Activated T-helper 1 cell treated with Interleukin-2 at 50 U/mL for 16 hours (primary cell): ENCODE data around the gene WWC1.

Experiments used
- DNase-seq: peaks from one replicate; pipeline ENCODE4 v3.0.0-alpha.2; 2020; ENCODE audit warnings: low read depth

The WWC1 gene

DNA sequence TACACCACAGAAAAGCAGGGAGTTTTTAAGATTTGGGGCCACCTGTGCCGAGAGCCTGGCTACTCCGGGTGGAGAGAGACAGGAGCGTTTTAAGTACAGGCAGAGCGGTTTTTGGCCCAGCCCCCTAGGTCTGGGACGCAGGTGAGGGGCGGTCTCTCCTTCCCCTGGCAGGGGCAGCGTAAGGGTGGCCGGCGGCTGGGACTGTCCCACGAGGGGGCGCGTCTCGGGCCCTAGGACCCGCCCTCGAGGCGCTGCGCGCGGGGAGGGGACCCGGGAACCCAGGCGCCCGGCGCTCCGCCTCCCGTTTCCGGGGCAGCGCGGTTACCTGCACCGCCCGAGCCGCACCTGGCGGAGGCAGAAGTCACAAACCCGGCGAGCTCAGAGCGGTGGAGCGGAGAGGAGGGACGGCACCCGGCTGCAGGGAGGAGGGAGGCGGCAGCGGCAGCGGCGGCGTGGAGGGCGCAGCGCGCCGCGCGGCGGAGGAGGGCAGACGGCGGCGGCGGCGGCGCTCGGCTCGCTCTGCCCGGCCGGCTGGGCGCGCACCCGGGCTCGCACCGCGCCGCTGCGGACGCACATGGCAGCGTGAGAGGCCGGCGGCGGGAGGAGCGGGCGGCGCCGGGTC is at the start of gene WWC1:
WWC1 (plus strand) TSS at position 304 of the 622 bp plus-strand sequence. CDS start 508 bp downstream, outside the sequence.
- peak; percentile 71 for DNase-seq

DNA sequence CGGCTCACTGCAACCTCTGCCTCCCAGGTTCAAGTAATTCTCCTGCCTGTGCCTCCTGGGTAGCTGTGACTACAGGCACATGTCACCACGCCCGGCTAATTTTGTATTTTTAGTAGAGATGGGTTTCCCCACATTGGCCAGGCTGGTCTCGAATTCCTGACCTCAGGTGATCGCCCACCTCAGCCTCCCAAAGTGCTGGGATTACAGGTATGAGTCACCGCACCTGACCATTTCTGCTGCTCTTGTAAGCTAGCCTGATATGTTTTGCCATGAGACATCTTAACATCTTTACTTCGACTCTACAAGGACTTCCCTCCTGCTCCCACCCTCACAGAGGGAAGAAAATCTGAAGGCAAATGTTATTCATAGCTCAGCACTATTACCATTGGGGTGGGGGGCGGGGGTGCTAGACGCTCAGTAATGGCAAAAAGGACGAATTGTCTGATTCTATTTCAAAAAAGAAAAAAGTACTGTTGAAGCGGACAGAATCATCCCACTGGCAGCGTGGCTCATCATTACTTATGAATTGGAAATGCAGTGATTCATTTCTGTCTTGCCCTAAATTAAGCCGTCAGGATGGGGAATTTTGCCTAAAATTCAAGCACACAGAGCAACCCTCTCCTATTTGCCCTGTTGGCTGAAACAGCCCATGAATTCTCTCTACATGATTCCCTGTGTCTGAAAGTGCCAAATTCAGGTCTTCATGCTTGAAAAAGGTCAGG is 46.4 kb upstream of the WWC1 start:
- DNase-seq, result no peak

DNA sequence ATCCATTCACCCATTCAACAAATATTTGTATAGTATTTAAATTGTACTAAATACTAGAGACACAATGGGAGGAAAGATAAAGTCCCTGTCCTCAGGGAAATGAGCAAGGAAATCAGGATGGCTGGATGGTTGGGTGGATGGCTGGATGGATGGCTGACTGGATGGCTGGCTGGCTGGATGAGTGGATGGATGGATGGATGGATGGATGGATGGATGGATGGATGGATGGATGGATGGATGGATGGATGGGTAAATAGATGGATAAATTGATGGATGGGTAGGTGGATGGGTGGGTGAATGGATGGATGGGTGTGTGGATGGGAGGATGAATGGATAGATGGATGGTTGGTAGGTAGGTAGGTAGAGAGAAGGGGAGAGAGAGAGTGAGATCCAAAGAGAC is 41.5 kb upstream of the WWC1 start:
- no peak for DNase-seq

DNA sequence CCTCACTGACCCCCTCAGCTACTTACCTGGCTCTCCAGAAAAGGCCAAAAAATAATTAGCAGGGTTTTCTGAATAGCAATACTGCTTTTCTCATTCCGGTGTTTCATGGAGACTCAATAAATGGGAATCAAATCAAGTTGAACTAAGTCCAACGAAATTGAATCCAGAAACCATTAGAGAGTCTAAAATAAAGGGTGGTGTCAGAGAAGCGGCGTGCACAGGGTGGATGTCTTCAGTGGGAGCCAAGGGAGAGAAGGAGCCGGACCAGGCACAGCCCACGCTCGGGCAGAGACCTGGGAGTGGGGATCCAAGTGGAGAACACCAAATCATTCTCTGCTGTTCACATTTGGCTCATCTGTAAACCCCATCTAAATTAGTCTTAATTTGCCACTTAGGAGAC is 40.2 kb upstream of the WWC1 start:
- DNase-seq, result no peak

DNA sequence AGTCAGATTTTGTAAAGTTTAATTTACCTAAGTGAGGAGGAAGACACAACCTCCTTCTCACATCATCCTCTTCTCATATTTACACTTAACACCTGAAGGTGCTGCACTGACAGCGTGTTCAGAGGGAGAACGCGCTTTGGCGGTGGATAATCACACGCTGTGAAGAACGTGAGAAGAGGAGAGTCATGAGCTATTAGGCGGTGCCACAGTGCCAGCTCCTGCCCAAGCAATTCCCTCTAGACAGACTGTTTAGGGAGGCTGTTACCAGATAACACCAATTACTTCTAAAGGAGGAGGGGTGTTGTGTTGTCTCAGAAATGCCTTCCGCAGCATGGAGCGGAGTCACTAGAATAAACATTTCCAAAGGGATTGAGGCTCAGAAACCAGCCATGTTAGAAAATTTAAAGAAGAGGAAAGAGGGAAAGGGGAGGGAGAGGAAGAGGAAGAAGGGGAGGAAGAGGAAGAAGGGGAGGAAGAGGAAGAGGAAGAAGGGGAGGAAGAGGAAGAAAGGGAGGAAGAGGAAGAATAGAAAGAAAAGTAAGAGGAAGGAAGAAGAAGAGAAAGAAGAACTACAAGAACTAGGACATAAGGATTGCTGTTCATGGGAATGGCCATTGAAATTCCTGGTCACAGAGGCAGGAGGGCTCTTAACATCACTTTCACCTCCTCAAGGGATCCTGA is 37.3 kb upstream of the WWC1 start:
- no peak for DNase-seq

DNA sequence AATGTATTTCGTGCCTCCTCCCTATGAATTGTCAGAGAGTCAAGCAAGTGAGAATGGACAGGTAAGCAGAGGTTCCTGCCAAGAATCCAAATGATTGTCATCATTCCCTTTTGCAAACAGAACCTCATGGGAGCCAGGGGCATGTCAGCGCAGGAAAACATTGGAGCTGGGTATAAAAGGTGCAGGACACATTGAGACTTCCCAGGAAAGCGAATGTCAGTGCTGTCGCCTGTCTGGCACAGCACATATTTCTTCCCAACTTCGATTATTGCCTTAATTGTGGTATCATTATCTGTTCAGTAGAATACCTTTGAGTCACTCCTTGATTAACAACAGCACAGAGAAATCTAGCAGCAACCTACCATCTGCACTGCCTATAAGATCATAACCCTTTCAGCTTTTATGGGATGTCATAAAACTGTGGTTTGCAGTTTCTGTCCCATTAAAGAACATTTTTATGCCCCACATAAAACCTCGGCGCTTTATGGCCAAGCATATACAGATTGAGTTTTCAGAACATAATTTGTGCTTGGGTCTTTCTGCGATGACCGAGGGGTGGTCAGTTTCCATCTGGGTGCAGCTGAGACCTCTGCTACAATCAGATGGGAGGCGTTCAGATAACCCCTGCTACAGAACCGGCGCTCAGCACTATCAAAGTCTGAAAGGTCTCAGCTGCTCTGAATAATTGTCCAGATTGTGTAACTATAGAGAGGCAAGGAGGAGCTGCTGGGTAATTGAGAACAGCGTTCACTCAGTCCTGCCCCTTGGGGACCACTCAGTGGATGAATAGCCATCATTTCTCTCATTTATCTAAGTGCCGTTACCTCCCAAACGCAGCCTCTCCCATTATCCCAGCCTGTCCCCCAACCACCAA is 30.9 kb upstream of the WWC1 start:
- DNase-seq, result no peak

DNA sequence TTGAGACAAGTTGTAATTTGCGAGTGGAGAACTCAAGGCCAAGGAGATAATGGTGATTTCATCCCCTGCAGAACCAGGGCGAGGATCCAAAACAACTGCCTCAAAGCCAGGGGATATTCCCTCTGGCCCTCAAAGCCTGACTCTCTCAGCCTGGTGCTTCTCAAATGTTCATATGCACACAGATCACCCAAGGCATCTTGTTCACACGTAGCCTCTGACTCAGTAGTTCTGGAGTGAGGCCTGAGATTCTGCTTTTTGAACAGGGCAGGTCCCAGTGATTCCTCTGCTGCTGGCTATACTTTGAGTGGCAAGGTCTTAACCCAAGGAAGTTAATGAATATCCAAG is 30.2 kb upstream of the WWC1 start:
- DNase-seq, result no peak

DNA sequence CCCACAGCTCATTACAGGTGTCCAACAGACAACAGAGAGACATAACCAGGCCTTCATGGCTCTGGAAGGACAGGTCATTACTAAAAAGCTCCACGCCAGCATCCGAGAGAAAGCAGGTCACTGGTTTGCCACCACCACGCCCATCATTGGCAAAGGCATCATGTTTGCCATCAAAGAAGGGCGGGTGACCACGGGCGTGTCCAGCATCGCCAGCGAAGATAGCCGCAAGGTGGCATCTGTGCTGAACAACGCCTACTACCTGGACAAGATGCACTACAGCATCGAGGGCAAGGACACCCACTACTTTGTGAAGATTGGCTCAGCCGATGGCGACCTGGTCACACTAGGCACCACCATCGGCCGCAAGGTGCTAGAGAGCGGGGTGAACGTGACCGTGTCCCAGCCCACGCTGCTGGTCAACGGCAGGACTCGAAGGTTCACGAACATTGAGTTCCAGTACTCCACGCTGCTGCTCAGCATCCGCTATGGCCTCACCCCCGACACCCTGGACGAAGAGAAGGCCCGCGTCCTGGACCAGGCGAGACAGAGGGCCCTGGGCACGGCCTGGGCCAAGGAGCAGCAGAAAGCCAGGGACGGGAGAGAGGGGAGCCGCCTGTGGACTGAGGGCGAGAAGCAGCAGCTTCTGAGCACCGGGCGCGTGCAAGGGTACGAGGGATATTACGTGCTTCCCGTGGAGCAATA is 29.3 kb upstream of the WWC1 start:
- DNase-seq, result no peak

DNA sequence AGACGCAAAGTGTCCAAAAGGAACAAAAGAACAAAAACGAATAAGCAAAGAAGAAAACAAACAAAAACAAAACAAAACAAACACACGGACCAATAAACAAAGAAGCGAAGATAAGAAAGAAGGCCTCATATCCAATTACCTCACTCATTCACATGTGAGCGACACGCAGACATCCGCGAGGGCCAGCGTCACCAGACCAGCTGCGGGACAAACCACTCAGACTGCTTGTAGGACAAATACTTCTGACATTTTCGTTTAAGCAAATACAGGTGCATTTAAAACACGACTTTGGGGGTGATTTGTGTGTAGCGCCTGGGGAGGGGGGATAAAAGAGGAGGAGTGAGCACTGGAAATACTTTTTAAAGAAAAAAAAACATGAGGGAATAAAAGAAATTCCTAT is 28.3 kb upstream of the WWC1 start:
- DNase-seq, result no peak

DNA sequence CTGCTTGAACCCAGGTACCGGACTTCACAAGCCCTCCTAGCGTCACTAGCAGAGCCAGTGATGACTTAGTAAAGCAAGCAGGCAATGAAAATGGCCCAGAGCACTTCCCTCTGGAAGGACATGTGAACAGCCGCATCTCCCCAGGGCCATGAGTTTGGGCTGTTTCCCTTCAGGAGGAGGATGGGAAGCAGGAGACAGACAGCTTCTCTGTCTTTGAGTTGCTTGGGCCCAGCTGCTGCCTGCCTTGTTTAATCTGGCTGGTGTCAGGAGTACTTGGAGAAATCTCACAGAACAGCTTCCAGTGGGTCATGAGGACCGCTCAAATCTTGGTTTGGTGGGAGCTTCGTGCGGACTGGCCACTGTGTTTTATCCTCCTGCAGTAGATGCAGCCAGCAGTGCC is 25.4 kb upstream of the WWC1 start:
- DNase-seq, result no peak

DNA sequence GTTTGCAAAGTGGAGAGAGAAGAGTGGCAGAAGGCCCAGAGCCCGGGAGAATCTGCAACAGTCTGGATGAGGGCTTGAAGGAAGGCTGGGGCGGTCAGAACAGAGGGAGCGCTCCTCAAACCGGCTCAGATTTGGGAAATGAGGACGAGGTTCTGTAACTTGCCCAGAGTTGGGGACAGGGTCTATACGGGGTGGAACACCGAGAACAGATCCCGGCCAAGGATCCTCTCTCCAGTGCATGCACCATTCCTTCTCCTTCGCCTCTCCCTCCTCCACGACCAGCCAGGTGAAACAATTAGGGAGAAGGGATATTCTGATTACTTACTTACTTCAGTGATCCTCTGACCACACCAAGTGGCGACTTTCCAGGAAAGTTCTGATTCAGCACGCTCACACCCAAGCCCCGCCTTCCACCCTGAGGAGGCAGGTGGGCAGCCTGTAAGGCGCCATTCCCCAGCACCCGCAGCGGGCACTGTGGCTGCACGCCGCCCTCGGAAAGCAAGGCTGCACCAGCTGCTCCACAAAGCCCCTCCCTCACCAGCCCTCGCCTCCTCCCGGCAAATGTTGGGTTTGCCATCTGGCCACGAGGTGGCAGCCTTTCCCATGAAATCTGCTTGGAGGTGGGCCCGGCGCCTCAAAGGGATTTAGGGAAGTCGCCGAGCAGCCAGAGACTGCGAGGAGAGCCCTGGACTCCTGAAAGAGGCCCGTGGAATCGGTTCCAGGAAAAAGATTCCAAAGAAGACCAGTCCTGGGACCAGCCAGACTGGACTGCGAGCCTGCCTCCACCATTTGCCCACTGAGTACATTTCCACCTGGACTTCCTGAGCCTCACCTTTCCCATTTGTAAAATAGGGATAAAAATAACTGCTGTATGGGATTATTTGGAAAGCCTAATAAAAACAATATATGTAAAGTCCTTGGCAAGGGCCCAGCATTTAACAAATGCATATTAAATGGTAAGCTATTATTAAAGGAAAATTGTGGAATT is 22.2 kb upstream of the WWC1 start:
- DNase-seq, result peak; percentile 55

DNA sequence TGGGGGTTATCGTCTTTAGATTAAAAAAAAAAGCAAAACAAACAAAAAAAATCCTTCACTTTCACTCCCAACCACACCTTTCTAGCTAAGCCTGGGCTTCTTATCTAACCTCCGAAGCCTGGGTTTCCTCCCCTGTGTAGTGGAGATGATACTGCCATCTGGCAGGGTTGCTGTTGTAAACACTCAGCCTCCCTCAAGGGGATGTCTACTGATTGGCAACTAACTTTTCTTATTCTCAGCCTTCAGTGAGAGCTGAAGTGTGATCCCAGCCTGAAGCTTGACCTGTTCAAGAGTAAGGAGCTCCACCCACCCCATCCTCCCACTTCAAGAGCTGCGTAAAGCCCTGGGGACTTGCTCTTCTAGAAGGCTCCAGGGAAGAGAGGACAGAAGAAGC is 21.5 kb upstream of the WWC1 start:
- no peak for DNase-seq

DNA sequence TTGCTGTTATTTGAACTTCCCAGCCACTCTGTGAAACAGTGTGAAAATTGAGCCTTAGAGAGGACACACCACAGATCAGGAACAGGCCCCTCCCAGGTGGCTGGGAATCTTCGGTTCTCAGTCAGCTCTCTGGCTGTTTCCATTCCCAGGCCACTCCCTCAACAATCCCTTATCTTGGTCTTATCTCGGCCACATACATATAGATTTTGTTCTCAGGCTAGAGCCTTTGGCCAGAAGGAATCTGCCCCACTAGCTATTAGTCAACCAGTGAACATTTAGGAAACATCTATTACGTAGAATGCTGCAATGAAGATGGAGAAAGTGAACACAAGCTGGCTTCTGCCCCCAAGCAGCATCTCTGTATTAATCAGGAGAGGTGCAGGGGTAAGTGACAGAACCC is 21.0 kb upstream of the WWC1 start:
- no peak for DNase-seq

DNA sequence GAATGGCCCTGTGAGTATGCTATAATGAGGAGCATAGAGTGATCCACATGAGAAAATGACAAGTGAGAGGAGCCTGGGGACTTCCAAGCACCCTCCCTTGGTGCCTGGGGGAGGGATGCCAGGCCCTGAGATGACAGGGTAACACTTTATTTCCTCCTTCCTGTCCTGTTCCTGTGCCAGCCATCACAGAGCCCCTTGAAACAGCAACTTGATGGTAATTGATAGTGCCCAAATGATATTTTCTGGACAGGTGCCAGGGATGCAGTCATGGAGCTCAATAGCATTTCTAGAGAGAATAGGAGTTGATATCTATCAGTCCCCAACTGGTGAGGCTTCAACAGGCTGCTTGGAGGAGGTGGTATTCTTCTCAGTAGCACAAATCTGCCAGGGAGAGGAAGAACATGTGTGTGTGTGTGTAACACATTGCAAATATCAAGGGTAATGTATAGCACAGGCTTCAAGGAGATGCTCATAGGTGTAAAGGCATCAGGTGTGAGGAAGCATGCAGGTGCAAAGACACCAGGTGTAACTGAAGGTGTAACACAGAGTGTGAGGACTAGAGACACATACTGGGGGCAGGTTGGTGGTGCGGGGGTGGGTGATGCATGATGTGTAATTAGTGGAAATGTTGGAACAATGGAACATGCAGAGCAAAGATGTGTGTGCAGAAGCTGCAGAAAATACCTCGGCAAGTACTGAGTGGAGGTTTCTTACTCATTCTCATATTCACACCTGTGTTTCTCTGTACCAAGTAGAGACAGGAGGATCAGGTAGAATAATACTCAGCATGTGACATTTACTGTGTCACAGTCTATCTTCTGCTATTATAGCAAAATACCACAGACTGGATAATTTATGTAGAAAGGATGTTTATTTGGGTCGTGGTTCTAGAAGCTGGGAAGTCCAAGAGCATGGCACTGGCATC is 18.1 kb upstream of the WWC1 start:
- DNase-seq, result no peak

DNA sequence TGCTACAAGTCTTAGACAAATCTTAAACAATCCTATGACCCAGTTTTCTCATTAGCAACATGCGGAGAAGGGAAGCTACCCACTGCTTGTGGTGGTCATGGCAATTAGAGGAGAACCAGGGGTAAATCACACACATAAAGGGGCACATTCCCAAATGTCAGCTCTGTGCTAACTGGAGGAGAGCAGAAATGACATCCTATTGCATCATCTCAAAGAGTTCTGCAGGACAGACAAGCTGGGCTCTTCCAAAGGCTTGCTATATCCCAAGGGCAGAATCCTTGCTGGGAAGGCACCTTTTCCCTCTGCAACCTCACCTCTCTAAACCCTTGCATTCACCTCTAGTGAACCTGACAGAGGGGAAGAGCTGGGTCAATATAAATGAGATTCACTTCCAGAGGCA is 17.0 kb upstream of the WWC1 start:
- DNase-seq, result no peak

DNA sequence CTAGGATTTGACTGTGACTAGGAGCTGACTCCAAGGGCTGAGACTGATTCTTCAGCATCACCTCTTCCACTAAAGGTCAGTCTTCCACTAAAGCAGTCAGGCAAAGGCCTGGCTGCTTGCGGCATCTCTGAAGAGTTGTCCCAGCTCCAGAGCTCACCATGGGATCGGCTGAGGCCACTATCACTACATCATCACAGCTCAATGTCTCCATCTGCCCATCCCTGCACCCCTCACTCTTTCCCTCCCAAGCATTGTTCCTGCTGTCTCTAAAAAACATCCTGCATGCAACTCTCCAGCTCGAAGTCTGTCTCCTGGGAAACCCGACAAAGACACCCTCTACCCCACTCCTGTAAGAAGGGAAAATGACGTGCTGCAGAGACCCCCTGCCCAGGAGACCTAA is 15.5 kb upstream of the WWC1 start:
- DNase-seq, result no peak

DNA sequence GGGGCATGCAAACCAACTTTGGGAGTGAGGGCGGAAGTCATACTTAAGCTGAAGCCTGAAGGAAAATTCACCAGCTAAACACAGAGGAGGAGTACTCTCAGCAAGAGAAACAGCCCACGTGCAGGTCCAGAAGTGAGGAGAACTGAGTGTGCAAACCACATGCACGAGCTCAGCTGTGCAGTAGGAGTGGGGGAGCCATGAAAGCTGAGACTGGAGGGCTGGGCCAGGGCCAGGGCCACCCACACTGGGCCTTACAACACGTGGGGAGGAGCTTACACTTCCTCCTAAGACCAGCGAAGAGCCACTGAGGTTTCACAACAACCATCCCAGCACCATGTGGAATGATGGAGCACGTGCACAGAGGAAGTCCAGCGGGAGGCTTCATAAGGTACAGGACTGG is 9.3 kb upstream of the WWC1 start:
- DNase-seq, result no peak

DNA sequence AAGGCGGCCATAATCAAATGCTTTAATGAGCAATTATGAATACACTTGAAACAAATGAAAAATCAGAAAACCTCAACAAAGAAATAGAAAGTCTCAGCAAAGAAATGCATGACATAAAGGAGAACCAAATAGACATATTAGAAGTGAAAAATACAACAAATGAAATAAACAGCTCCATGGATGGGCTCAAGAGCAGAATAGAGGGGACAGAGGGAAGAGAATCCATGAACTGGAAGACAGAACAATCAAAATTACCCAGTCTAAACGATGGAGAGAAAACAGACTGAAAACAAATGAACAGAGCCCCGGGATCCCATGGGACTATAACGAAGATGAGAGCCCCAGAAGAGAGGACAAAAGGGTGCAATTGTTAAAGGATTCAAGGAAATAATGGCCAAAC is 6.6 kb upstream of the WWC1 start:
- no peak for DNase-seq

DNA sequence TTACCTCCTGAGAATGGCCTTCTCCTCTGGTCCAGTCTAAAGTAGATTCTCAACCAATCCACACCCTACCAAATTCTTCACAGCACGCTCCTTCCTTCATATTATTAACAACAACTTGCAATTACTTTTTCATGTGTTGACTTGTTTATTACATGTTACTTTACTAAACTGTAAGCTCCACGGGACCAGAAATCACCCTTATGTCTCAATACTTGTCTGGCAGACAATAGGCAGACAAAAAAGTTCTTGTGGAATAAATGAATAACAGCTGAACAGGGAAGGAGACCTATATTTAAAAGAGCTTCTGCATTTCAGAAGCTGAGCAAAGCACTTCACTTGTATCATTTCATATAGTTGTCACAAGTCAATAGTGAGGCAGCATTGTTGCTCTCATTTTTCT is 5.7 kb upstream of the WWC1 start:
- DNase-seq, result no peak

DNA sequence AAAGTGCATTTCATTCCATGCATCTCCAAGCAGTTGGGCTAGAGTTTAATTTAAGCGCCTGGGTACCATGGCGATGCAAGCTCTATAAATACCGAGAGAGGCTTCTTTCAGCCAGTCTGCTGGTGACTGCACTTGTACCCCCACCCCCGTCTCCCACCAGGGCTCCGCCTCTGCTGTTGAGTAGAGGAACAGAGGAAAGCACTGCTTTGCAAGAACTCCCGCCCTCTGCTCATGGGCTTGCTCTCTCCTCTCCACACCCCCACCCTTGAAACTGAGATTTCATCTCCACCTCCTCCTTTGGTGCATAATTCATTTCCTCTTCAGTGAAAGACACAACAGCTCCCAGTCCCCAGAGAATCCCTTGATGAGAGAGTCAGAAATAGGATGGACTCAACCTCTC is 5.1 kb upstream of the WWC1 start:
- no peak for DNase-seq
